AG20443 (cell line): ENCODE measurements around the gene TBC1D9B.

Experiments
- DNase-seq: peaks from one replicate; pipeline ENCODE4 v3.0.0; 2012; ENCODE audit warnings: low spot score, mixed read lengths

TBC1D9B gene

DNA sequence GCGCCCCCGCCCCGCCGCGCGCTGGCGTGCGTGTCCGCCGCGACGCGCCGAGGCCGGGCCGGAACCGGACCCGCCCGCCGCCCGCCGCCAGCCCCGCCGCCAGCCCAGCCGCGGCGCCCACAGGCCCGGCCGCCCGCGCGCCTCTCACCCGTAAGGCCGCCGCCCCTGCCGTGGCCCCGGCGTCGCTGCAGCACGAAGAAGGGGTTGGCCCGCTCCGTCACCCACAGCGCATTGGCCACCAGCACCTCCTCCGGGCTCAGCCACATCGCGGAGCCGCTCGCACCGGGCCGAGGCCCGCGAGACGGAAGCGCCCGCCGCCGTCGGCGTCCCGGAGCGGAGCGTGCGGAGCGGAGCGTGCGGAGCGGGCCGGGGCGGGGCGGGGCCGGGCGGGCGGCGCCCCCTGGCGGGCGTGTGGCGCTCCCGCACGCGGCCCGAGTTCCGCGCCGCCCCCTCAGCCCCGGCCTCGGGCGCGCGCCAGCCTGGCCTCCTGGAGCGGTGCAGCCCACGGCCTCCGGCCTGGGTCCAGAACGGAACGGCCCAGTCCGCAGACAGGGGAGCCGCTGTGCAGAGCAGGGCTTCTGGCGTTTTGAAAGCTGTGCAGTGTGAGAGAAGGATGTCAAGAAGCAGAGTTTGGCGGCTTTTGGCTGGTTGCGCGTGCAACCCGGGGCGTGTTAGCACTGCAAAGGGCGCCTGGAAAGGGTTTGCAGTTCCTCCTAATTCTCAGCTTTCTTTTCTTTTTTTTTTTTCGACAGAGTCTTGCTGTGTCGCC is at the start of gene TBC1D9B:
Gene TBC1D9B (minus strand): TSS at position 342 of the 769 bp plus-strand sequence. CDS start 76 bp downstream, at position 266.
- peak; percentile 96 for DNase-seq

DNA sequence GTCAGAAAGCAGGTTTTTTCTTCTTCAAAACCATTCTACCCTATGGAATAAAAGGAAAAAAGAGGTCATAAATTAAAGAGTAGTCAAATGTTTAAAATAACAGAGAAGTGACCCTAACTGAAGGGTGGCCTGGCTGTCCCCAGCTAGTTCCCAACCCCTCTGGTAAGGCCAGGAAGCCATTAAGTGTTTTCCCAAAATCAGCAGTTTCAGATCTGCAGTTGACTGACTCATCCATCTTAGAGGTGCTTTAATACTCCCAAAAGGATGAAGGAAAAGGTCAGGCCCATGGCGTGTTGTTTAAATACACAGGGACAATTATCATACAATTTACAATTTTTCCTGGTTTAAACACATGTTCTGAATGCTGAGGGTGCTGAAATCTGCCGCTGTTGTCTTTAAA is 47.9 kb upstream of the TBC1D9B start:
- no peak for DNase-seq

DNA sequence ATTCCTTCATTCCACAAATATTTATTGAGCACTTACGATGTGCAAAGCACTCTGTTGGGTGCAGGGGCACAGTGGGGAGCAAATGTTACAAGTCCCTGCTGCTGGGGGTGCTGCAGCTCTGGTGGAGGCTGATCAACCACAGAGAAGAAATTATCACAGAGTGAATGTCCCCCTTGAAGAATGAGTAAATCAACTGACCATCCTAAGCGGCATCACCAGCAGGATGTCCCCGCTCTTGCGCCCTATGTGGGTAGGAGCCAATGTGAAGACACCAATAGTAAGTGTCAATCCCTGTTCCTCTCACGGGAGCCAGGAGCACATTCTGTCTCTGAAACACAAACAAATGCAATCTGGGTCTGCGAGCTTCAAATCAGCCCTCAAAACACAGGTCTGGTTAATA is 47.4 kb upstream of the TBC1D9B start:
- no peak for DNase-seq

DNA sequence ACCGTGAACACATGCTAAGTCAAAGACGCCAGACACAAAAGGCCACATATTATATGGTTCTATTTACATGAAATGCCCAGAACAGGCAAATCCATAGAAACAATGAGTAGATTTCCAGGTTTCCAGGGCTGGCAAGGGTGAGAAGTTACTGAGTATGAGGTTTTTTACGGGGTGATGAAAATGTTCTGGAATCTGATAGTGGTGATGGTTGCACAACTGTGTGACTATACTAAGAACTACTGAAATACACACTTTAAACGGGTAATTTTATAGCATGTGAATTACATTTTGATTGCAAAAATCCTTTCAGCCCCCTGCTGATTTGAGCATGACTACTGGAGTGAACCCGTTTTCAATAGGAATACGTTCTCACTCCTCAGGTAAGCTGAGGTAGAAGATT is 46.7 kb upstream of the TBC1D9B start:
- no peak for DNase-seq

DNA sequence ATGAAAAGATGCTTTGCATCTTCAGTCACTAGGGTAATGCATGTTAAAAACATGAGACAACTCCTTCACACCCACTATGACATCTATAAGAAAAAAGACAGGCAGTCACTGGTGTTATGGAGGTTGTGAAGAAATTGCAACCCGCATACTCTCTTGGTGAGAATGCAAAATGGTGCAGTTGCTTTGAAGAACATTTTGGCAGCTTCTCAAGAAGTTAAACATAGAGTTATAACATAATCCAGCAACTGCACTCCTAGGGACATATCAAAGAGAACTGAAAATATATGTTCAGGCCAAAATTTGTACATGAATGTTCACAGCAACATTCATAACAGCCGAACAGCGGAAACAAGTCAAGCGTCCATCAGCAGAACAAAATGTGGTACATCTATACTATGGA is 46.3 kb upstream of the TBC1D9B start:
- DNase-seq: no peak

DNA sequence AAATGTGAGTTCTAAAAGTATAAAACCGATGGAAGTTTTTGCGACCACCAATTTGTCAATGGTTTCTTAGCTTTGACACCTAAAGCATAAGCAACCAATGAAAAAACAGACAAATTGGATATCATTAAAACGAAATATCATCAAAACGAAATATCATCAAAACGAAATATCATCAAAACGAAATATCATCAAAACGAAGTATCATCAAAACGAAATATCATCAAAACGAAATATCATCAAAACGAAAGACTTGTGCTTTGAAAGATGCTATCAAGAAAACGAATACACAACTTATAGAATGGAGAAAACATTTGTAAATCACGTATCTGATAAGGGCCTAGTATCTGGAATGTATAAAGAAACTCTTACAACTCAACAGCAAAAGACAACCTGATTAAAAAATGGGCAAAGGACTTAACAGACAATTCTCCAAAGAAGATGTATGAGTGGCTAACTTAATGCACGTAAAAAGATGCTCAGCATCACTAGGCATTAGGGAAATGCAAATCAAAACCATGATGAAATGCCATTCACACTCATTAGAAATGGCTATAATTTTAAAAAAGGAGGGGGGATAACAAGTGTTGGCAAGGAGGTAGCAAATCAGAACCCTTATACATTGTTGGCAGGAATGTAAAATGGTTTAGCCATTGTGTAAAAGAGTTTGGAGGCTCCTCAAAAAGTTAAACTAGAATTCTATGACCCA is 29.4 kb upstream of the TBC1D9B start:
- no peak for DNase-seq

DNA sequence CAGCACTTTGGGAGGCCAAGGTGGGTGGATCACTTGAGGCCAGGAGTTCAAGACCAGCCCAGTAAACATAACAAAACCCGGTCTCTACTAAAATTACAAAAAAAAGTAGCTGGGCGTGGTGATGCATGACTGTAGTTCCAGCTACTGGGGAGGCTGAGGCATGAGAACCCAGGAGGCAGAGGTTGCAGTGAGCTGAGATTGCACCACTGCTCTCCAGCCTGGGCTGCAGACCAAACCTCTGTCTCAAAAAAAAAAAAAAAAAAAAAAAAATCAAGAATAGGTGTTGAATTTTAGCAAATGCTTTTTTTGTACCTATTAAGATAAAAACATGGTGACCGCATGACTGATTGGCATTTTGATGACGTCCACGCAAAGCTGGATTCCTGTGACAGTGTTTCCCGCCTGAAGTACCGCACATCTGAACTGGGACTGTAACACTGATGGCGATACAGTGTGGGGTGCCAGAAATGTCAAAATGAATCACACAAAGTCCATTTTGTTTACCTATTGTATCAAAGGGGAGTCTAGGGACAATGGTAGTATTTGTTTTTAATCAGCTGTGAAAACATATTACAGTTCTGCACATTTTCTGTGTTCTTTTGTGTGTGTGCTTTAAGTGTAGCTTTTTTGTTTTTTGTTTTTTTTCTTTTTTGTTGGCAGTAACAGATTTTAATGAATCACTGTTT is 23.2 kb upstream of the TBC1D9B start:
- no peak for DNase-seq

DNA sequence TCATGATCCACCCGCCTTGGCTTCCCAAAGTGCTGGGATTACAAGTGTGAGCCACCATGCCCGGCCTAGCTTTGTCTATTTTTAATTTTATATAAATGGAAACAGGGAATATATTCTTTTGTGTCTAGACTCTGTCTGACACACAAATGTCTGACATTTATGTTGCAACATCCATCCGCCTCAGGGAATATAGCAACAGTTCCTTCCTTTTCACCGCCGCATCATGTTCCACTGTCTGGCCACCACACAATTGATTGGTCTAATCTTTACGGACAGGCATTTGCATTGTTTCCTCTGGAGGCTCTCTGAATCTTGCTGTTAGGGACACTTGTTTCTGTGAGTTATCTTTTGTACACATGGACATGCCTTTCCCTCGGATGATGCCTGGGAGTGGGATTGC is 20.1 kb upstream of the TBC1D9B start:
- DNase-seq: no peak

DNA sequence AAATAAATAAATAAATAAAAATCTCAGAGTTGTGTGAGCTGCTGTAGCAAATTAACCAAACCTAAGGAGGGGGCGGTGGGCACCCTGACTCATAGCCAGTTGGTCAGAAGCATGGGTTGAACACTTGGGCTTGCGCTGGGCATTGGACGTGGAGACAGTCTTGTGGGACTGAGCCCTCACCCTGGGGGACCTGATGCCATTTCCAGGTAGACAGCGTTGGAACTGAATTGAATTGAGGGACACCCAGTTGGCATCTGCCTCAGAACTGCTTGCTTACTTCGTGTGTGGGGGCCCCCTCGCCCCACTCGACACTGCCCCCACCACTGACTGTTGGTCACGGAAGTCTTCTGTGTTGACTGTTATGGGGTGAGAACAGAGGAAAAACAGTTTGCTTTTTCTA is 19.0 kb upstream of the TBC1D9B start:
- DNase-seq: no peak

DNA sequence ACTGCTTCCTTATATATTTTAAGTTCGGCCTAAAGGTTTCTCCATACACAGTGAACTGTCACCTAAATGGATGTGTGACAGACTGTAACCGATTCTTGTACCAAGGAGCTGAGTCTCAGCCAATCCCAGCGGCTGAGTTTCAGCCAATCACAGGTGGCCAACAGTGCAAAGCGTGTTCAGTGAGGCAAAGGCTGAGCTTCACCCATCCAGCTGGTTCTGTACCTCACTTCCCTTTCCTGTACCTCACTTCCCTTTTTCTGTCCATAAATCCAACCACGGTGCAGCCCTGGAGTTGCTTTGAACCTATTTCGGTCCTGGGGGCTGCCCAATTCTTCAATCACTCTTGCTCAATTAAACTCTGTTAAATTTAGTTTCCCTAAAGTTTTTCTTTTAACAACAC is 15.7 kb upstream of the TBC1D9B start:
- no peak for DNase-seq

DNA sequence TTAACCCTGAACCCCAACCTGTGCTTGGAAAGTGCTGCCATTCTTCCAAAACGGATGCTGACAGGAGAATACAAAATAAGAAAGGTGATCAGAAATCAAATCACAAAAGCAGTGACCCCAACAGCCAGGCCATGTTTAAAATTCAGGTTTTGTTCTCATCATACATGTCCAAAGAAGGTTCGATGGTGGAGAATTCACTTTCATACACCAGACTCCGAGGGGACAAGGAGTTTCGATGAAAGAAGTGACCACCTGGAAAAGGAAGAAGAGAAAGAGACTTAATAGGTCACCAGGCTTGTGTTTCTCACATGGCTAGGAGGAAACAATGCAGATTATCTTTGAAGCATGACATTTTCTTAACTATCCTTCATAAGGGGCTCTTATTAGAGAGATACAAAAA is 12.5 kb upstream of the TBC1D9B start:
- DNase-seq: no peak

DNA sequence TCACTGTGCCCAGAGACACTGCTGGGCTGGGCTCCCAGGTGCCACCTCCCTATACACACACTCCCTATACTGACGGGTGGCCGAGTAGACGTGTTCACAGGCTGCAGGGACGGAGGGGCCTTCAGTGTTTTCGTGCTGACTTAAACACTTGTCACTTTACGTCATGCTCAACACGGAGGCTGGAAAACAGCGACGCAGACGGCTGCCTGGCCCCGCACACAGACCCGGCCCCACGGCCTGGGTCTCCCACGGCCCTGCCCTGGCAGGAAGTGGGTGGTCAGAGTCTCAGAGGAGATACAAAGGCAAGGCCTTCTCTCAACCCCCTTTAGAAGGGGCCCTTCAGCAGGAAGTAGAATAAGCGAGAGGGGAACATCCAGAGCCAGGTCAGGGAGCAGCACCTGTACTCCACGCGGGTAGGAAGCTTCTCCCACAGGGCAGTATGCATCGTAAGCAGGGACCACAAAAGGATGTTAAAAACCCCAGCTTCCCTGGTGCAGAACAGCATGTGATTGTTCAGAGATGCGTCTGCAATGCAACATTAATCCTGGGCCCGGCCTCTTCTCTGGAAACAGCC is 11.9 kb upstream of the TBC1D9B start:
- DNase-seq: no peak

DNA sequence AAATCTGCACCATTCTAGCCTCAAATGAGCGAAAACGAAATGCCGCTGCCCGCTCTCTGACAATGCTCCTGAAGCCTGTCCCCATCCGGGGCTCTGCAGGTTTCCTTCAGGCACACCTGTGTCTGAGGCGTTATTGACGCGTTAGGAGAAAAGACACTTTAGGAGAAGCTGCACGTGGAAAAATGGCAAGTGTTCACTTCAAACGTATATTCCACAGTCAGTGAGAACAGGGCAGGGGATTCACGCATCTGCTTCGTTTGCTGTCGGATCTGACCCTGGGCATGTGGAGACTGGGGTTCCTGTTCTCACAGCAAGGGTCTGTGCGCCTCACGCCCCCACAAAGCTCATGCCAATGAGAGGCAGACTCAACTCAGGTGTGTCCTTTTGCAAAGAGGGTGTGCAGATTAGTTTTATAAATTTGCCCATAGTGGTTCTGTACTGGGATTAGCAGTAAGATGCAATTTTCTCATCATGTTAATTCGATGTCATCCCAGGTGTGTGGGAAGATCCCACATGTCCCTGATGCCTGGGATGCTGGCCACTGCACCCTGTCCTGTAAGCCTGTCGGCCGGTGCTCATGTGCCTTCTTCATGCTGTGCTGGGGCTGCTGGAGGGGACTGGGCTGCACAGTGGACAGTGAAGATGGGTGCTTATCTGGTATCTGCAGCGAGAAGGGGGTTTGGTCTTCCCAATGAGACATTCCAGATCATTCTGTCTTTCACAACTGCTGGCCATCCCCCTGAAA is 11.2 kb upstream of the TBC1D9B start:
- DNase-seq: no peak

DNA sequence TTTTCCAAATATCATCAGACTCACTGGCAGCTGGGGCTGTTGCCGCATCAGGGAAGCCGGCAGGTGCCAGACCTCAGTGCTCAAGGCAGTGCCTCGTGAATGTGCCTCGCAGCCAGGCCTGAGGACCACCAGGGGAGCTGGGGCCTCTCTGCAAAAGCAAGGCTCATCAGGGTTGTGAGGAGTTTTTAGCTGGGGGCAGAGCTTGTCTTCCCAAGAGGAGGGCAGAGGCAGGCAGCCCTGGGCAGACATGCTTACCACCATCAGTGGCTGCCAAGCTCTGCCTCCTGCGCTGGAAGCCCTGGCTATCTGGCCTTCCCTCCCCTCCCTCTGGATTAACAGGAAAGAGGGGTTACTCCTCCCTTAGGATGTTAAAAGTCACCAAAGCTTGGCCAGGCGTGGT is 8.8 kb upstream of the TBC1D9B start:
- no peak for DNase-seq

DNA sequence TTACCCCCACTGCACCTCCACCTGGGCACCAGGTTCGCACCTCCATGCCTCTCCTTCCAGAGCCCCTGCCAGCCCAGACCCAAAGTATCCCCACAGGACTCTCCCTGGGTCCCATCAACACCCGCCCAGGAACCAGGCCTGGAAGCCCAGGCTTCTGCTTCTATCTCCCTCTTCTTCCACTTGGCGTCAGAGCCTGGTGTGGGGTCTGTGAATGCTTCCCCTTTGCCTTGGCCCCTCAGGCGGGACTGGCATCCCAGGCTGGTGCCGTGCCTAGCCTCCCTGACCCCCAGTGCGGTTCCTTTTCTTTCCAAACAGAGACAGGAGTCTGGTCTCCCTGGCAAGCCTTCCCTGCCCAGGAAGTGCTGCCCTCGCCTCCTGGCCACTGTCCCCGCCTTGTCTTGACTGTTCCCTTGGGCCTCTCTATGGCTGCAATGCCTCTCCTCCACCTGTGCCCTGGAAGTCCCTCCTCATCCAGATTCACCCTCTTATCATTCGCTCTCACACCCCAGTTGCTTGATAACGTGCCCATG is 7.8 kb upstream of the TBC1D9B start:
- DNase-seq: no peak

DNA sequence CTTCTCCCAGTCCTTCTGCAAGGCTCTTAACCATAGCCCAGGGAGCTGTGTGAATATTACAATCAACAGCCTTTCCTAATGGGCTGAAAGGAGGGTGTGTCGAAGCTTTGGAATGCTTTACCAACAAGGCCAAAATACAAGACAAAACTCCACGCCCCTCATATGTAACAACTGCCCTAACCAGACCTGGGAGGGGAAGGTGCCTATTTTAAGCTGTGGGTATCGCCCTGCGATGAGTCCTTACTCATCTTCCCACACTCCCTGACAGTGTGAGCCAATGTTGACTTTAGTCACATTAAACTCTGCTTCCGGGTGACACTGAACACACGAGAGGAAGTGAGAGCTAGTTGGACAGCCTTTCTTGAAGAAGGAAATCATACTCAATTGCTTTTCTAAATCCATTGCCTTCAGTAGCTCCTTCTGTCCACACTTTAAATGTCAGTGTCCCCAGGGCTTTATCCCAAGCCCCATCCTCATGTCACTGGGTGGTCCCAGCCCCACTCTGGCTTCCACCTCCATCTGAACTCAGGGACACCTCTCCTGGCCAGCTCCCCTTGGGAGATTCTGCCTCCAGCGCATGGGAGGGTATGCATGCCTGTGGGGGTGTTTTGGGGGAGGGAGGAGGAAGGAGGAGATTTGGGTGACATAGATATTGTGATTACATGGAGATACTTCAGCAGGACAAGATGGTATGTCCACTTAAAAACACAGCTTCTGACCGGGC is 6.5 kb upstream of the TBC1D9B start:
- peak; percentile 73 for DNase-seq

DNA sequence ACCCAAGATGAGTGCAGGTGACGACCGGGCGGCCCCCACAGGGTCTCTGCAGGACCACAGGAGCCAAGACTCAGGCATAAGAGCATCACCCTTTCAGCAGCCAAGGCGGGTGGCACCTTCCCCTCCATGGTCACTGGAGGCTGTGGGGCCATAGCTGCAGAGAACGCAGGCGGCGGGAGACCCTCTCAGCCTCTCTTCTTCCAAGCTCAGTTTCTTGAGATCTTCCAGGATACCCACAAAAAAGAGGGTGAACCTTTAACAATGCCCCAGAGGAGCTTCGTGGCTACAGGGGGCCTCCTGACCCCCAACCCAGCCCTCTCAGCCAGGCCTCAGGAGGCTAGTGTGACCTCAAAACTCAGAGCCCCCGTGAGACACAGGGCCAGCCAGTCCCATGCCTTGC is 5.8 kb upstream of the TBC1D9B start:
- DNase-seq: no peak

DNA sequence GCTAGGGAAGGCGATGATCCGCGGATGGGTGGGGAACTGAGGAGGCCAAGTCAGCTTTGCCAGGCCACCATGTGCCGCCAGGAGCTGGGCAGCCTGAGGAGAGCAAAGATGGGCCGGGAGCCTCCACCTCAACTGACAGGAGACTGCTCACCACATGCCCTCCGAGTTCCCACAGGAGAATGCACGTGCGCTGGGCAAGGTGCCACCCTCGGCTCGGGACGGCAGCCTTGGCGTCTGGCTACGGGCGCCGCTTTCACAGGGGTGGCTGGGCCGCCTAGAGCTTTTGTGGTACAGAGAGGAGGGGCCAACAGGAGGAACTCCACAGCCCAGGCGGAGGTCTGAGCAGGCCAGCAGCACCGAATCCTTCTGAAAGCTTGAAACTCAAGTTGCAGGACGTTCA is 5.3 kb upstream of the TBC1D9B start:
- no peak for DNase-seq

DNA sequence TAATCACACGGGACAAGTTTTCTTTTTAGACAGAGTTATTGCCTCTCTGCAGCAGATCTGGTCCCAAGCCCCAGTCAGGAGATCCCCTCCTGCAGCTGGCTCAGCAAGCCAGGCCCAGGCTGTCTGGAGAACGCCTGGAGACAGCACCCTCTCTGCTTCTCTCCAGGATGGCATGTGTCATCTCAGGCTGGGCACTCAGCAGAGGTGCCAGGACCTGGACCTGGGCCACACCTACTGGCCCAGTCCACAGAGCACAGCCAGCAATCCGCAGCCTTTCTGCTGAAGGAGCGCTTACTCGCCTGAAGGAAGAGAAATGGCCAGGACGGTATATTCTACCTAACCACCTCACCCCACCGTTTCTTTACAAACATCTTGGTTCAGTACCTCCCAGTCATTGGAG is 4.7 kb upstream of the TBC1D9B start:
- DNase-seq: no peak

DNA sequence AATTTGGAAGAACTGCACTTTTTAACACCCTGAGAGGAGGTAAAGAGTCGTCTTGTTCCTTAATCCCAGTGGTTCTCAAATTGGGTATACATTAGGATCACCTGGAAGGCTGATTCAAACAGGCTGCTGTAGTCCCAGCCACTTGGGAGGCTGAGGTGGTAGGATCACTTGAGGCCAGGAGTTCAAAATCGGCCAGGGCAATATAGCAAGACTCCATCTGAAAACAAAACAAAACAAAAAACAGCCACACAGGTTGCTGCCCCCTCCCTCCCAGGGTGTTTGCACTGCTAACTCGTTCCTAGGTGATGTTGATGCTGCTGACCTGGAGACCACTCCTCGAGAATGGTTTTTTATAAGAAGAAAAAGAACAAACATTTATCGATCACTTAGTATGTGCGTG is 1.5 kb upstream of the TBC1D9B start:
- no peak for DNase-seq

DNA sequence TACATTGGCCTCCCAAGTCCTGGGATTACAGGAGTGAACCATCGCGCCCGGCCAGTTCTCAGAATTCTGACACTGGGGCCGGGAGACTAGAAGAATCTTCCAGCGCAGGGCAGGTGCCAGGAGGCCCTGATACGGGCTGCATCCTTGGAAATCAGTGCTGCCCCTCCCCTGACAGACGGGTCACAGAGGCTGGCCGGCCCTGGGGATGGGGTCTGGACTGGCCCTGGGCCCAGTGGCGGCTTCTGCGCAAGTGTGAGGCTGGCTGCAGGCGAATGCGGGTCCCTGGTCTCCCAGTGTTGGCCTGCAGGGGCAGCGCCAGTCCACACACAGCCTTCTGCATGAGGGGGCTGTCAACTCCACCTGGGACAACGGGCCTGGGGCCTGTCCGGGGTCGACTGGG is 831 bp upstream of the TBC1D9B start:
- no peak for DNase-seq
